ENCODE results near the gene TRAF3IP1. TPM values are rescaled to one million over a fixed set of nuclear protein-coding genes. Genes with fewer than 3 reads are reported as not detected.
"Not testable (repeated sequence)": the region's sequence is repeated elsewhere in the genome, so short reads cannot be mapped to it uniquely, and the experiment has no call there.

Gene TRAF3IP1
- total RNA-seq, 1 donor from 2014 or later = 13.5 TPM

DNA sequence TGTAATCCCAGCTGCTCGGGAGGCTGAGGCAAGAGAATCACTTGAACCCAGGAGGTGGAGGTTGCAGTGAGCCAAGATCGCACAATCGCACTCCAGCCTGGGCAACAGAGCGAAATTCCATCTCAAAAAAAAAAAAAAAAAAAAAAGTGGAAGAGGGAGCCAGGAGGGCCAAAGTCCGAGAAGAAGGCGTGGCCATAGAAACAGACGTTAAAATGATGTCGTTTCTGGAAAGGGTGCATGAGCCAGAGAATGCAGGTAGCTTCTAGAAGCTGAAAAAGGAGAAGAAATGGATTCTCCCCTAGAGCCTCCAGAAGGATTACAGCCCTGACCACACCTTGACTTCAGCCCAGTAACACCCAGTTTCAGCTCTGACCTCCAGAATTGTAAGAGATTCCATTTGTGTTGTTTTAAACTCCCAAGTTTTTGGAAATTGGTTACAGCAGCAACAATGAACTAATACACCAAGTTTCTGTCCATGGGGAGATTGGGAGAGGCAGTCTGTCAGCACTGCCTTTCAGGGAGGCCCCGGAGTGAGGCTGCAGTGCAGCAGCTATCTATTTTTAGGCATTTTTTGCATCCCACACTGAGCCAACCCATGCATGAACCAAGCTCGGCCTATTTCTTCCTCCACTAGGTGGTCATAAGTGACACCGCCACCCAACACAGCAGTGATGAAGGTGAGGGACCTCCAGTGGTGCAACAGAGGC lies 14.2 kb upstream of the TRAF3IP1 start:
- FAIRE-seq = no peak
- no peak for DNase-seq (ENCODE audit: low spot score in 2 of 2)

DNA sequence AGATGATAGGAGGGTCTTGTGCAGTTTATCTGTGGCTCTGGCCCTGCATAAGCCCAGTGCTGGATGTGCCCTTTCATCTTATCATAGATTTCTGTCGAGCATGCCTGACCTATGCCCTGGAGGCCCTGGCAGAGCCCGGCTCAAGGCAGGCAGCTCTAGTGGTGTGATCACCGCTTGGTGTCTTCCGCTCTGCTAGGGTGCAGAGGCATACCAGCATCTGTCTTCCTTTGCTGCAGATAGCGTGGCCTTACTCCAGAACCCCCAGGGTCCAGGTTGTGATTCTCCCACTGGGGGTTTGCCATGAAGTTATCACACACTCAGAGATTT lies 13.7 kb upstream of the TRAF3IP1 start:
- FAIRE-seq (no peak), DNase-seq (ENCODE audit: low spot score in 2 of 2) (no peak)

DNA sequence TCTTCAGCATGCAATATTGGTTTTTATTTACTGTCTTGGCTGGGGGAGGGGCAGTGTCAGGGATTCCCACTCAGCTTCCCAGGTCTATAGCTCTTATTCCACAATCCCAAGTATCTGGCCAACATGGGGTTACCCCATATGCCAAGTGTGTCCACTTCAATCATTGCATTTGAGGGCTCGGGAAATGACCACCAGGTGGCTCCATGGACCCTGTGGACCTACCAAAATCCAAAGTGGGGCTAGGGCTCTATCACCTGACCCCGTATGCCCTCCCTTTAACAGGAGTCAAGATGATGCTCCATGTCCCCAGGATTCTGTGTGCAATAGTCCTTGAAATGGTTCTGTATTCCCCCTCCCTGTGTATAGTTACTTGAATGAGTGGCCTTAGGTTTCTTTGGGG lies 12.1 kb upstream of the TRAF3IP1 start:
- FAIRE-seq (no peak), DNase-seq (ENCODE audit: low spot score in 2 of 2) (no peak)

DNA sequence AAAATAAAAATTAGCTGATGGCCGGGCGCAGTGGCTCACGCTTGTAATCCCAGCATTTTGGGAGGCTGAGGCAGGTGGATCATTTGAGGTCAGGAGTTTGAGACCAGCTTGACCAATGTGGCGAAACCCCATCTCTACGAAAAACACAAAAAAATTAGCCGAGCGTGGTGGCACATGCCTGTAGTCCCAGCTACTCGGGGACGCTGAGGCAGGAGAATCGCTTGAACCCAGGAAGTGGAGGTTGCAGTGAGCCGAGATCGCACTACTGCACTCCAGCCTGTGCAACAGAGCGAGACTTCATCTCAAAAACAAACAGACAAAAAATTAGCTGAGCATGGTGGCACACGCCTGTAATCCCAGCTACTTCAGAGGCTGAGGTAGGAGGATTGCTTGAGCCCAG lies 9.6 kb upstream of the TRAF3IP1 start:
- FAIRE-seq; DNase-seq (ENCODE audit: low spot score in 2 of 2): not testable (repeated sequence)

DNA sequence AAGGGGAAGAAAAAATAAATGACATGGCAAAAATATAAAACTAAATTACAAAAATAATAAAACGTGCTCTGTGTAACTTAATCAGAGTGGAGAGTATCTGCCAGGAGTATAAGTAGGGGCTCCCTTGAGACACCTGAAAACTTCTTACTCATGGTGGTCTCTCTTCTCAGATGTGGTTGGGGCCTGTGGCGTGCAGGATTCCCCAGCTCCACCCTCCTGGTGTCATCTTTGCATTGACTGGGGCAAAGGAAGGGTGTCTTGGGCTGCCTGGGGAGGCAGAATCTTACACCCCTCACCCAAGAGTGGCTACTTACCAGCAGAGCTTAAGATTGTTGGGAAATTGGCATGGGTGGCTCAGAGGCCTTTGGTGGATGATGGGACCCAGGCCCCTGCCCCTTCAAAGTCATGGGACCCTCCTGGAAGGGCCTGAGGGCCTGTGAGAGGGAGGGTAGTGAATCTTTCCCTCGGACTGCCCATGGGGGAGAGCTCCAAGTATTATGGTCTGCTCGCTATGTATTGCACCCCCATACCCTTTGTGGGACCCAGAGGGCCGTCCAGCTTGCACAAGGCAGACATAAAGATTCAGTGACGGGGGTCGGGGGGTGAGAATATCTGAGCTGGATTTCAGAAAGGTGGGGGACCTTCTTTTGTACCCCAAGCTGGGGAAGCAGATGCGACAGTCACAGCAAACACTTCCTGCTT lies 6.9 kb upstream of the TRAF3IP1 start:
- FAIRE-seq (no peak), DNase-seq (ENCODE audit: low spot score in 2 of 2) (no peak)

DNA sequence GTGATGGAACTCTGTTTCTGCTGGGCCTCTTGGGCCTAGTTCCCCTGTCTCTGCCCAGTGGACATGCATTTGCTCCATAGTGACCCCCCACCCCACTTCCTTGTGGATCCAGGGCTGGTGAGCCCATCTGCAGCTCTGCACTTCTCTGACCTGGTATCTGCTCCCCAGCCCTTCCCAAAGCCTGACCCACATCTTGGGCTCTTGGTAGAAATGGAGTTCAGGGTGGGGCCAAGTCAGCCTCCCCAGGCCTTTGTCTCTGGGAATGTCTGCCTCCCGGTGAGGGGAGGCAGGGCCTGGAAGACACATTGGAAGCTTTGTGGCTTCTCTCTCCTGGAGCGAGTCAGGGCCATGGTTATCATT lies 6.3 kb upstream of the TRAF3IP1 start:
- no peak for DNase-seq (ENCODE audit: low spot score in 2 of 2)
- no peak for FAIRE-seq

DNA sequence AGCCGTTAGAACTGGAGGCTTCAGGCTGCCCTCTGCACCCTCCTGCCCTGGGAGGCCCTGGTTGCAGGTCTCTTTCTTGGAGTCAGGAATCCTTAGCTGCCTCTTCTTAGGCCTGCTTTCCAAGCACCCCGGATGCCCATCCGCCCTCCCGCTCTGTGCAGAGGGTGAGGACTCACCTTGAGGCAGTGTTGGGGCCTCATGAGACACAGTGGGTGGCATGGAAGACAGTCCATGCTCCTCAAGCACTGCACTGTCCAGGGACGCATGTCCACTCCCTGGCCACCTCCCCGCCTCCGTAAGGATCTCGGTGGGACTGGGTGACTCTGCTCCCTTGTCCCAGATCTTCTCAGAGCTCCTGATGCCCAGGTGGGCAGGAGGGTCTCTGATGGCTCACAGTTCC lies 5.7 kb upstream of the TRAF3IP1 start:
- FAIRE-seq = no peak

DNA sequence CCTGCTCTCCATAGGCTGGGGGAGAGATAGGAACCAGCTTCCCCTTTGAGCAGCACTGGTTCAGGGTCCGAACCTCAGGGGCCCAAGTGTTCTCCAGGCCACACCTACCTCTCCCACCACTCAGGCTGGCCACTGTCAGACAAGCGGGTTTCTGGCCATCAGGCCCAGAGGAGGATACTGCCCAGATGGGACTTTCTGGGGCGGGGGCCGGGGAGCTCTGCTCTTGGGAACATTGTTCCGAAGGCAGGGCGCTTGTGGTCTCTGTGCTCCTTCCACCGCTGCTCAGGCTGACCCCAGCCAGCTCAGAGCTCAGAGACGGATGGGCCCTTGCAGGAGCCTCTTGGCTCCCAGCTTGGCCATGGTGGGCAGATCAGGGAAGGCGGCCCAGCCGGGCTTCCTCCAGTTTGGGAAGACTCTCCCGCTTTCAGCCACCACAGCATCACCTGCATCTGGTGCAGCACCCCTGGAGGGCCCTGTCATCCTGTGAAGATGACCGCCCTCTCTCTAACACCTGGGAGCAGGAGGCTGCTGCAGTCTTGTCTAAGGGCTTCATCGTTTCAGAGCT lies 5.2 kb upstream of the TRAF3IP1 start:
- no peak for DNase-seq (ENCODE audit: low spot score in 2 of 2)
- no peak for FAIRE-seq

More for the DNA sequence above, 5.7 kb upstream of the TRAF3IP1 start:
- DNase-seq (ENCODE audit: low spot score in 2 of 2) = no peak

DNA sequence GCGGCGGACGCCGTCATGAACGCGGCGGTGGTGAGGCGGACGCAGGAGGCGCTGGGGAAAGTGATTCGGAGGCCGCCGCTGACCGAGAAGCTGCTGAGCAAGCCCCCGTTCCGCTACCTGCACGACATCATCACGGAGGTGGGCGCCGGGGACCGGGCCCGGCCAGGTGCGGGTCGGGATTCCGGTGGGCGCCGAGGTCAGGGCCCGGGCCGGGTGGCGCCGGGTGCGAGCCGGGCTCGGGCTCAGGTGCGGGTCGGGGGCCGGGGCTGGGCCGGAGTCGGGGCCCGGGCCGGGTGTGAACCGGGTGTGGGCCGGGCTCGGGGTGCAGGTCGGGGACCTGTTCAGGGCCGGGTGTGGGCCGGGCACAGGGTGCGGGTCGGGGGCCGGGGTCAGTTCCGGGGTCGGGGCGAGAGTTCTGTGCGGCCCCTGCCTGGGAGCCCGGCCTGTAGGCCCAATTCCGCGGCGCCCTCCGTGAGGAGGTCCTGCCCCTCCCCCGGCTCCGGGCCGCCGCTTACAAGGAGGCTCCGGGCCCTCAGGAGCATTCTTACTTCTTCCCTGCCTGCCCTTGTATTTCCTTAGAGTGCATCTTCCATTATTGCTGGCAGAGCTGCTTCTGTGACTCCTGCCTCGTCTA lies 447 bp downstream of the TRAF3IP1 start:
- no peak for DNase-seq (ENCODE audit: low spot score in 2 of 2)
- no peak for FAIRE-seq

DNA sequence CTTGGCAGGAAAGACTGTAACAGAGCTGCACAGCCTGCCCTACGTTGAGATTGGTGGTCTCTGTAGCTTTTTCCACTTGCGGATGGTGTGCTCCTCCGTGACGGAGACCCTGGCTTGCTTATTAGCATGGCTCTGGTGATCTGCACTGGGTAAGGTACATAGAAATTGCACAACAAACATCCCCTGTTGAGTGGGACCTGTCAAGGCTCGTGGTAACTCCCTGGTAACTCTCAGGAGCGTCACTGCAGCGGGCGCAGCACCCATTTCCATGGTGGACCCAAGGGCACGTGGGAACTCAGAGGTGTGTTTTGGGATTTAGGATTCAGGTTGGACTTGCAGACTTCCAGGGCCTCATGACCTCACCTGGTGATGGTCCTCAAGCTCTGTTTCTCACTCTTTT lies 1.1 kb downstream of the TRAF3IP1 start:
- DNase-seq (ENCODE audit: low spot score in 2 of 2) (no peak), FAIRE-seq (no peak)

DNA sequence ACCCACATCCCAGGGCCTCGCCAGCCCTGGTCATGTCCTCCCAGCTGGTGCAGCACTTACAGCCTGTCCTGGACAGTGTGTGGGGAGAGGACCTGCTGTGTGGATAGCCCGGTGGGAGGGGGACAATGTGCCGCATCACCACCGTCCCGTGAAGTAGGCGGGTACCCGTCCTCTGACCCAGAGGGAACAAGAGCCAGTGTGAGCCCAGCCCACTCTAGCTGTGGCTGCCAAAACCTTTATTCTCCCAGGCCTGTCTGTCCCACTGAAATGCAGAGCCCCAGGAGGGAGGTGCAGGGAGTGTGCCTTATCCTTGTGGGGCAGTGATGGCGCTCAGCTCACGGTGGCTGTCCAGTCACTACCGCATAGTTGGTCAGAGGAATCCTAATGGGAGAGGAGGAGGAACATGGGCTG lies 1.7 kb downstream of the TRAF3IP1 start:
- DNase-seq (ENCODE audit: low spot score in 2 of 2) = no peak
- no peak for FAIRE-seq

DNA sequence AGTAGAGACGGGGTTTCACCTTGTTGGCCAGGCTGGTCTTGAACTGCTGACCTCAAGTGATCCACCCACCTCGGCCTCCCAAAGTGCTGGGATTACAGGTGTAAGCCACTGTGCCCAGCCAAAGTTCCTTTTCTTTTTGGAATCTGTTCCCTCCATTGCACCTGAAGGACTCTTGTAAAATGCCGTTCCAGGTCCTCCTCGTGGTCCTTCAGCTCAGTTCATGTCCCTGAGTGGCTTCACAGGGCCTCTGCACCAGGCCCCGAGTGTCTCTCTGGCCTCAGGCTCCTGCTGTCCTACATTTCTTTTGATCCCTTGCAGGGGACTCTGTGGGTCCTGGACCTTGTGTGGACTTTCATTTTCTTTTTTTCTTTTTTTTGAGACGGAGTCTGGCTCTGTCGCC lies 3.9 kb downstream of the TRAF3IP1 start:
- not testable (repeated sequence) for FAIRE-seq; DNase-seq (ENCODE audit: low spot score in 2 of 2)

DNA sequence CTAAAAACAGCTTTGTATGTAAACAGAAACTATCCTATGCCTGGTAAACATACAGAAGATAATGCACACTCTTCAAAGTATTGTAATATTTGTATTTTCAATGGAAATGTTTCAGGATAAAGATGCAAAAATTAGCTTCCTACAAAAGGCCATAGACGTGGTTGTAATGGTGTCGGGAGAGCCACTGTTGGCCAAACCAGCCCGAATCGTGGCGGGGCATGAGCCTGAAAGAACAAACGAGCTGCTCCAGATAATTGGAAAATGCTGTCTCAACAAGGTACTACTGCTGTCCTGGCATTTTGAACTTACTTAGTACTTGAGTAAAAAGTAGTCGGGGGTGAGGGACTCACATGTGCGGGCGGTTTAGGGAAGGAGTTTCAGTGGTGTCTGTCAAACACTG lies 5.4 kb downstream of the TRAF3IP1 start:
- no peak for FAIRE-seq

DNA sequence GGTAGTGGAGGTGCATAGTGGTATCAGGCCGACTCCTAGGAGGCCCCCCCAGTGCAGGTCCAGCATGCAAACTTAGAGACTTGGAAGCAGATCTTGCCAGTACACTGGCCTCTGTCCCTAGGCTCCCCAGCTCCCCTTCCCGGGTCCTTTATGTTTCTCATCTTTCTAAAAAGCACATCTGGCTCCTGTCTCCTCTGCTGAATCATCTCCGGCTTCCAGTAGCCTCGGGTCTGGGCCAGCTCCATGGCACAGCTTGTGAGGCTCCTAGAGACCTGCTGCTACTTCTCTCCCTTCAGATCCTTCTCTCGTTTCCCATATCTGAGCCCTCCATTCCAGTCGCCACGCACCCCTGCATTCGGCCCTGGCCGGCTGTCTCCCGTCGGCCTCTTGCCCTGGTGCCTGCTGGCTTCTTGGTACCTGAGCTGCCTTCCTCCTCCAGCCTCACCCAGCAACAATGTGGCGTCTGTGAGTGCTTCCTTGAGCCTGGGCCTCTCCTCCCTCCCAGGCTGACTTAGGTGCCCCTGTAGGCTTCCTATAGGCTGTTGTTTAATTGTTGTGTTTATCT lies 6.6 kb downstream of the TRAF3IP1 start:
- DNase-seq (ENCODE audit: low spot score in 2 of 2) = no peak

More for the DNA sequence above, 5.4 kb downstream of the TRAF3IP1 start:
- DNase-seq (ENCODE audit: low spot score in 2 of 2) = no peak

DNA sequence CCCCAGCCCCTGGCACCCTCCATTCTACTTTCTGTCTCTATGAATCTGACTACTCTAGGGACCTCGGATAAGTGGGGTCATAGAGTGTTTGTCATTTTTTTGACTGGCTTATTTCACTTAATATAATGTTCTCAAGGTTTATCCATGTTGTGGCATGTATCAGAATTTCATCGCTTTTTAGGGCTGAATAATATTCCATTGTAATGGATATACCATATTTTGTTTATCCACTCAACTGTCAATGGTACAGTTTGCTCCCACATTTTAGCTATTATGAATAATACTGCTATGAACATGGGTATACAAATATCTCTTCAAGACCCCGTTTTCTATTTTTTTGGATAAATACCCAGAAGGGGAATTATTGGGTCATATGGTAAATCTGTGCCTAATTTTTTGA lies 7.4 kb downstream of the TRAF3IP1 start:
- FAIRE-seq = no peak
- no peak for DNase-seq (ENCODE audit: low spot score in 2 of 2)

More for the DNA sequence above, 6.6 kb downstream of the TRAF3IP1 start:
- FAIRE-seq = no peak

DNA sequence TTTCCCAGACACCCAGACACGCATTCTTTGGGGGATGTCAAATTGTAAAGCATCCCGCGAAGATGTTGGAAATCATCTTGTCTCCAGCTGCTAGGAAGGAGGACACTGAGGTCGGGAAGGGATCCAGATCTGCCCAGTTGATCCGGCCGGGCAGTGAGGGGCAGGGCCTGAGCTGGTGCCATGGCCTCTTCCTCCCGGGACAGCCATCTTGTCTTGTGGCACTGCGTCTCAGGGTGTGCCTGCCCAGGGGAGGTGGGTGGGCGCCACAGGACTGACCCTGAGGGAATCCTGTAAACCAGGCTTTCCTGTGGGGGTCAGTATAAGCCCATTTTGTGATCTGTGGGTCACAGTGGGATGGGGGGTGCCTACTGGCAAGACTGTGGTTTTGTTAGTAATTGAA lies 10.1 kb downstream of the TRAF3IP1 start:
- FAIRE-seq = no peak
- DNase-seq (ENCODE audit: low spot score in 2 of 2) = no peak

DNA sequence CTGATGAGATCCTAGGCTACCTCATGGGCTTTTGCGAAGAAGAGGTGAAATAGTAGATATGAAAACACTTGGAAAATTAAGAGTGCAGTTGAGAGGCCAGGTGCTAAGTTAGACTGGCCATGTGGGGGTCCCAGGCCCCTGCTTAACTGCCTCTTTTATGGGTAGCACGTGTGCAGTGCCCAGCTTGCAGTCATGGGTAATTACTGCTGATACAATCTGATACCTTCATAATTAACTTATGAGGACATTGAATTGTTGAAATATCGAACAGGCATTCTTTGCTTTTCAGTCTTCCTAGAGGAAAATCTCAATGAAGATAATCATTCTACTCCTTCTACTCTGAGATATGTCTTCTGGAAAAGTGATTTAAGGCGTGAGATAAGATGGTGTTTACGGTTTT lies 11.6 kb downstream of the TRAF3IP1 start:
- FAIRE-seq (no peak), DNase-seq (ENCODE audit: low spot score in 2 of 2) (no peak)

DNA sequence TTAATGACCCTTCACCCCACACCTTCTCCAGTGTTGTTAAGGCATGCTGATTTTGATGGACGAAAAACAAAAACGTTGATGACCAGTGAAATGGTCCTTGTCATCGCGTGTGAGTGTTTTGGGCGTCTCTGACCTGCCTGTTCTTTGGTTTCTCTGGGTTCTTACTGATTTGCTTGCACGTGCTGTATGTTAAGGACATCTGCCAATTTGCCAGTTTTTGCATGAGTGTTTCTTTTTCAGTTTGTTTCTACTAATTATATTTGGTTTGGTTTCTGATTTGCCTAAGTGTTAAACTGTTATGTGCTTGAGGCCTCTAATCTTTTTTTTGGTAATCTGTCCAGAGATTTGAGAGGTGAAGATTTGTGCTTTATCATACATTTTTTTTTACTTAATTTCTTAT lies 14.6 kb downstream of the TRAF3IP1 start:
- DNase-seq (ENCODE audit: low spot score in 2 of 2) (no peak), FAIRE-seq (no peak)

DNA sequence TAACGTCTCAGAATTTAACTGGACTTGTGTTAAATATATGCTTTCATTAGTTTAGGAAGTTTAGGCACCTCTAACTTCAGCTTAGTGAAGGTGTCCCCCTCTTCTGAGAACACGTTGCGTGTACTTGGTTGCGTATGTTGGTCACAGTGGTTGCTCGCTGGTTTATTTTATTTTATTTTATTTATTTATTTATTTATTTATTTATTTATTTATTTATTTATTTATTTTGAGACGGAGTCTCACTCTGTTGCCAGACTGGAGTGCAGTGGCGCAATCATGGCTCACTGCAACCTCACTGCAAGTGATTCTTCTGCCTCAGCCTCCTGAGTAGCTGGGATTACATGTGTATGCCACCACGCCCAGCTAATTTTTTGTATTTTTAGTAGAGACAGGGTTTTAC lies 15.3 kb downstream of the TRAF3IP1 start:
- DNase-seq (ENCODE audit: low spot score in 2 of 2); FAIRE-seq: not testable (repeated sequence)

DNA sequence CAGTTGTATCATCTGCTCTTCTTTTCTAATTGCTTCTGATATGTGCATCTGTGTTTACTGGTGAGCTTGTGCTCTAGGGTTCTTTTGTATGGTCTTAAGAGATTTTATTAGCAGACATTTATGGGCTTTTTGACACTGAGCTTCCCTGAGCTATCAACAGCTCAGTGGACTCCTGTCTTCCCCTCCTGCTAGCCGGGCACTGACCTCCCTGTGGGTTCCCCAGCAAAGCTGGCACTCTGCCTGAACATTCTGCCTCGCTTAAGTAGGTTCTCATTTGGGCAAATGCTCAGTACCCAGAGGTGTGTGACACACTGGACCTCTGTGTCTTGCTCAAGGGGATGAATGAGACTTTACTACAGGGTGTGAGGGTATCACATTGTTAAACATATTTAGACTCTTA lies 15.8 kb downstream of the TRAF3IP1 start:
- no peak for FAIRE-seq
- DNase-seq (ENCODE audit: low spot score in 2 of 2) = no peak

DNA sequence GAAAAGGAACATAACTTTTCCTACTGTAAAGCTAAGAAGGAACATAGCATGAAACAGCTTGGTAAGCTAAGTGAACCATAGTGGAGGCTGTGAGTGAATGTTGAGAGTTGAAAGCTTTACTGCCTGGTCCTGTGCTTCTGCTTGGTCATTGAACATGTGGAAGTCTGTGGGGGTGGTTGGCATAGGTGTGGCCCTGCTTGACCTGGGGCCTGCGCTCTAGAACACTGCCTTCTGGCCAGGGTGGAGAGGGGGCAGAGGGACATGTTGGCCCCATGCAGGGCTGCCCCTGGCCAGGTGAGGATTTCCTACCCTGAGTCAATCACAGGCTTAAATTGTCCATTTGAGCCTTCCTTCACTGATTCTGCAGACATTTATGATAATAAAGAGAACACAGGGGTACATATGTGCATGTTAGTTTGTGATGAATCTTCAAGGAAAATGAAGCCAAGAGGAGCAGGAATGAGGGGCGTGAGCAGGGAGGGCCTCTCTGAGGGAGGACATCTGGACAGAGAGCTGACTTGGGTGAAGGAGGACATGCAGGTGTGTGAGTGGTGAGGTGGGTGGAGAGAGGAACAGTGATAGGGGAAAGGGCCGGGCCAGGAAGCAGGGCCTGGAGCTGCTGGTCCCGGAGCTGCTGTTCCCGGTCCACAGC lies 16.6 kb downstream of the TRAF3IP1 start:
- FAIRE-seq = no peak
- DNase-seq (ENCODE audit: low spot score in 2 of 2) = no peak

All from frontal cortex (tissue), 4 donors.